AG08396 (cell line): ENCODE measurements around the gene MTARC1.

Experiments used
- DNase-seq: peaks from one replicate; pipeline ENCODE4 v3.0.0; 2012; ENCODE audit warnings: low spot score, mixed read lengths

MTARC1 gene

DNA sequence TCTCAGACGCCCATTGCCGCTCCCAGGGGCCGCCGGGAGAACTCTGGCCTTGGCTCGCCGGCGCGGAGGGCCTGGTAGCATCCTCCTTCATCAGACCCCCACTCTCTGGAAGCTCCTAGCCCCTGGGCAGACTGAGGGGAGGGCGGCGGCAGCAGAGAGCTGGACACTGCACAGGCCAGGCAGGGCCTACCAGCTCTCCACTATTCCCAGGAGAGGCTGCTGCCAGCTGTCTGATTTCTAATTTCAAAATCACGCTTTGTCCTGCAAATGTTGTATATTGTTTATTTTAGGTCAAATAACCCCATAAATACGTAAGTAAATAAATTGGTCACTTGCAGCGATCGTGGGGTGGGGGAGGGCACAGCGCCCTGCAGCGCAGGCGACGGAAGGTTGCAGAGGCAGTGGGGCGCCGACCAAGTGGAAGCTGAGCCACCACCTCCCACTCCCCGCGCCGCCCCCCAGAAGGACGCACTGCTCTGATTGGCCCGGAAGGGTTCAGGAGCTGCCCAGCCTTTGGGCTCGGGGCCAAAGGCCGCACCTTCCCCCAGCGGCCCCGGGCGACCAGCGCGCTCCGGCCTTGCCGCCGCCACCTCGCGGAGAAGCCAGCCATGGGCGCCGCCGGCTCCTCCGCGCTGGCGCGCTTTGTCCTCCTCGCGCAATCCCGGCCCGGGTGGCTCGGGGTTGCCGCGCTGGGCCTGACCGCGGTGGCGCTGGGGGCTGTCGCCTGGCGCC lies at the start of gene MTARC1:
MTARC1 (plus strand) TSS at position 577 of the 732 bp plus-strand sequence; CDS start at position 609, 32 bp downstream.
- peak; percentile 81 for DNase-seq

- no peak for DNase-seq
Measured at GRCh38 chr1:220741349-220741748, 45.4 kb upstream of the MTARC1 start.

- DNase-seq = no peak
Measured at GRCh38 chr1:220741825-220742224, 44.9 kb upstream of the MTARC1 start.

GRCh38 chr1:220742520-220742919 lies 44.2 kb upstream of the MTARC1 start:
- no peak for DNase-seq

- no peak for DNase-seq
Measured at GRCh38 chr1:220746851-220747250, 39.9 kb upstream of the MTARC1 start.

GRCh38 chr1:220747437-220748088 lies 39.1 kb upstream of the MTARC1 start:
- no peak for DNase-seq

- DNase-seq = peak; percentile 85
Measured at GRCh38 chr1:220748089-220748934, 38.4 kb upstream of the MTARC1 start, which contains the start of gene MTARC2. Gene MTARC2 (plus strand): TSS chr1:220748322. CDS start chr1:220748532, 210 bp downstream.

DNA sequence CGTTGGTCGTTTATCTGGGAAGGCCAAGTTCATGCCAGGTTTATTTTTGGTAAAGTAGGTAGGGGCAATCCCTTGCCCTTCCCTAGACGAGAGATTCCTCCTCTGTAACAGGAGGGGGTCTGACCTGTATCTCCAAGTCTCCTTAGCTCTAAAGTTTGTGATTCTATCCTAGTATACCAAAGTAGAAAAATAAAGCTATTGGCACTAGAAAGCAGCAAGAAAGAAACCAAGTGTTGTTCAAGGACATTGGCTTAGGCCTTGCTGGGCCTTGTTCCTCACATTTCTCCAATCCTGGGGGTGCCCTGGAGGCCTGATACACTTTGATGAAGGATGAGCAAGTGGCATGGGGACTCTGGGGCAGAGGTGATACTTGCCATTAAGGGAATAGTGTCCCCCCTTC lies 37.8 kb upstream of the MTARC1 start:
- DNase-seq = no peak

DNA sequence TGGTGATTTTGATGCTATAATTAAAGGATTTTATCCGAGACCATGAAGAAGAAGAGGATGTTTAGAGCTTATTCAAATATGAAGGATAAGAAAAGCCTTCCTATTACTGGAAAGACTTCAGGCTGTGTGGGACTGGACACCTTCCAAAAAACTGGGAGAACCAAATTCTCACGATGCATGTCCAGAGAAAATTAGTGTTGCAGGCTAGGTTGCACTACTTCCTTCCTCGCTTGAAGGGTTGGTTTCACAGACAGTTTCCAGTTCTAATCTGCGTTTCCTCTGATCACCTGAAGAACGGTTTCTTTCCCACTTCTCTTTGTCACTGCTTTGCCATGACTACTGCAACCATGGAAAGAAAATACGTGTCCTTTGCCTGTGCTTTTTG lies 36.6 kb upstream of the MTARC1 start:
- no peak for DNase-seq

- no peak for DNase-seq
Measured at GRCh38 chr1:220751111-220751510, 35.6 kb upstream of the MTARC1 start.

DNA sequence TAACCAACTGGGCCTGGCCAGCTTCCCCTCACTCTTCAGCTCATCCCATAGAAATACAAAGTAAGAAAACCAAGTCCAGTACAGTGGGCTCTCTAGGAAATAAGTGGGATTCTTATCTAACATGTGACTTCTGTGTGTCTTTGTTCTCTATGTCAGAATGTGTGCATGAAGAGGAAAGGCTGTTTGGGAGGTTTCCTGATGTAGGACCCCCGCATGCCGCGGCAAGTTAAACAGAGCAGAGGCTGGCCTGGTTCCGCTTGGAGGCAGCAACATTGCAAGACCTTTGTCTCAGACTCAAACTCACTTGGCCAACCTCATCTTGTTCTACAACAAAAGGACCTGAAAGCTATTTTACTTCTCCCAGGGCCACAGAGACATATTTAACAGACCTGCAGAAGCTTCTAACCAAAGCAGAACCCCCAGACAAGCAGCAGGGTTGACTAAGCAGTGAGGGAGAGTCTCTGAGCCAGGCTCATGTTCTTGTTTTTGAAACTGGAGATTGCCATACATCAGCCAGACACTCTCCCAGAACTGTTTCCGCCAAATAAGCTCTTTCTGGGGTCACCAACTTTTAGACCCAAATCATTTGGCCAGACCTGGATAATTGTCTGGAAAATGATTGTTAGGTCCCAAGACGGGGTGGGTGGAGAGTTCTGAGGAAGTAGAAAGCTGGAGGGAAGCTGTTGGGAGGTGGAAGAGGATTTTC lies 32.3 kb upstream of the MTARC1 start:
- DNase-seq = no peak

DNA sequence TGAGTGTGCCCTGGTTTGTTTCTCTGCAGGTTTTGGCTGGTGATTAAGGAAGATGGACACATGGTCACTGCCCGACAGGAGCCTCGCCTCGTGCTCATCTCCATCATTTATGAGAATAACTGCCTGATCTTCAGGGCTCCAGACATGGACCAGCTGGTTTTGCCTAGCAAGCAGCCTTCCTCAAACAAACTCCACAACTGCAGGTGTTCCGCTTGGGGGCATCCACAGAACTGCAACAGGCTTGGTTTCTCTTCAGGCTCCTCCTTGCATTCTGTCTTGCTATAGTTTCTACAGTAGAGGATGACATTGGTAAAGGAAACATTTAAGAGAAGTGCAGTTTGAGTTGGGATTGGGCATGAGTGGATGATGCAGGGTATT lies 31.8 kb upstream of the MTARC1 start:
- no peak for DNase-seq

DNA sequence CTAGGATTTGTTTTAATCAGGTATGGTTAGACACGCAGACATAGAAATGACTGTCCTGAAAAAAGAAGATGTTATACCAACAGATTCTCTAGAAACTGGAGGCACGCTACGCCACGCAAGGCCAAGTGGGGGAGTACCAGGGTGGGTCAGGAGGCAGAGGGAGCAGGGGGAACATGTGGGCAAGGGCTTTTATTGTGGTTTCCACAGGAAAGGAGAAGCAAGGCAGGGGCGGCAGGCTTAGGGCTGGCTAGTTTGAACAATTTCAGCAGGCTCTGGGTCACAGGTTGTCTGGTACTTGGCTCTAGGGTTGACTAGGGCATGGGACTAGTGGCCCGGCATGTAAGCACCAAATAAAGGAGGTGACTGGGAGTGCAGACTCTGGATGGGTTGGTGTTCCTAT lies 31.4 kb upstream of the MTARC1 start:
- DNase-seq = no peak

DNA sequence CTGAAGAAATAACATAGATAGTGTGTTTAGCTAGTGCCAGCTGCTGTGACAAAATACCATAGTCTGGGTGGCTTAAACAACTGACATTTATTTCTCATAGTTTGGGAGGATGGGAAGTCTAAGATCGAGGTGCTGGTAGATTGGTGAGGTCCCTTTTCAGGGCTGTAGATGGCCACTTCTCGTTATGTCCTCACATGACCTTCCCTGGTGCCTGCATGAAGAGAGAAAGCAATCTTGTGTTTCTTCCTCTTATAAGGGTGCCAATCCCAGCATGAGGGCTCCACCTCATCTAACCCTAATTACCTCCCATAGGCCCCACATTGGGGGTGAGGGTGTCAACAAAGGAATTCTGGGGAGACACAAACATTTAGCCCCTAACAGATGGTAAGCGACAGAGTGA lies 29.3 kb upstream of the MTARC1 start:
- no peak for DNase-seq

DNA sequence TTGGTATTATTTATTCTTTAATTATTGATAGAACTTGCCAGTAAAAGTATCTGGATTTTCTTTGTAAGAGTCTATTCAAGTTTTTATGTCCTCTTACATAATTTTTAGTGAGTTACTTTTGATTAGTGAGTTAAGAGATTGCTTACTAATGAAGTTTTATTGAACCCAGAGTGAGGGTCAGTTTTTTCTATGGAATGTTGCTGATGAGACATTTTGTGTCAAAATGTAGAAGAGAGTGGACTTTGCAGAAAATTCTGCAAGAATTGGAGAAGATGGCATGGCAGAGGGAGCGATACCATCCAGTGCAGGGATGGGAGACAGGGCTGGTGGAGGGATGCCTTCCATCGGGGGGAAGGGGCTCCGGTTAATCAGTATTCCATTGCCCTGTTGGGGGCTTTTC lies 27.6 kb upstream of the MTARC1 start:
- no peak for DNase-seq

DNA sequence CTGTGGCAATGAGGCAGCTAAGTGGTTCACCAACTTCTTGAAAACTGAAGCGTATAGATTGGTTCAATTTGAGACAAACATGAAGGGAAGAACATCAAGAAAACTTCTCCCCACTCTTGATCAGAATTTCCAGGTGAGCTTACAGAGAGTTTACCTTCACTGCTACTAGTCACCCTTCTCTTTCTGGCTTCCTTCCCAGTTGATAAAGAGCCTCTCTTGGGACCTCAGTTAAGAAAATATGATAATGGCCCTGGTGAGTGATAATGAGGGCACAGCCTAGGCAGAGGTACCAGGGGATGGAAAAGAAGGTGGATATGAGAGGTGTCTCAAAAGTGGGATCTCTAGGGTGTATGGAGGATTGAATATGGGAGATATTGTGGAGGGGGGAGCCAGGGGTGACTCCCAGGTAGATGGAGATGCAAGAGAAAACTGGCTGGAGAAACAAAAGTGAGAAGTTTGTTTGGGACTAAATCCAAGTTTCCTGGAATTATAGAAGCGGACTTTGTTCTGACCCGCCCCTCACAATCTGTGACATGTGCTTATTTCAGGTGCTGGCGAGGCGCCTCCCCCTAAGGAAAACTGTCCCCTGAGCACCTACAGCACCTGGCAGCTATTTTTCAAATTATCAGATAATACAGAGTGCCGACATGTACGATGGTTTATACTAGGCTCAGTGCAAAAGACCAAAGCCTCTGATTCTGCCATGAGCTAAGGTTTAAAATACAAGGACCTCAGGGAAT lies 24.9 kb upstream of the MTARC1 start:
- no peak for DNase-seq

DNA sequence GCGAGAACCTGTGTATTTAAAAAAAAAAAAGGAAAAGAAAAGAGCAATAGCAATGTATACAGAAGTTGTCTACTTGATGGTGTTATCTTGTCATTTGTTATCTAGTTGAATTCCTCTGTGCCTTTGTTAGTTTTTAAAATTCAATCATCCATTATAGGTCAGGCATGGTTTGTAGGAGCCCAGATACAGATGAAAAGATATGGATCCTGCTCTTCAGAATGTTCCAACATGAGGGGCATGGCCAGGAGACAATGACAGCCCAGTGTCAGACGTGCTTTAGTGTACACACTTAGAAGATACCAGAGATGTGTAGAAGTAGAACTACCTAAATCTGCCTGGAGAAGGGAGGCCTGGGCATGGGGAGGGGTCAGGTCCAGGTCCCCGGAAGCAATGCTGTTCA lies 22.0 kb upstream of the MTARC1 start:
- no peak for DNase-seq

DNA sequence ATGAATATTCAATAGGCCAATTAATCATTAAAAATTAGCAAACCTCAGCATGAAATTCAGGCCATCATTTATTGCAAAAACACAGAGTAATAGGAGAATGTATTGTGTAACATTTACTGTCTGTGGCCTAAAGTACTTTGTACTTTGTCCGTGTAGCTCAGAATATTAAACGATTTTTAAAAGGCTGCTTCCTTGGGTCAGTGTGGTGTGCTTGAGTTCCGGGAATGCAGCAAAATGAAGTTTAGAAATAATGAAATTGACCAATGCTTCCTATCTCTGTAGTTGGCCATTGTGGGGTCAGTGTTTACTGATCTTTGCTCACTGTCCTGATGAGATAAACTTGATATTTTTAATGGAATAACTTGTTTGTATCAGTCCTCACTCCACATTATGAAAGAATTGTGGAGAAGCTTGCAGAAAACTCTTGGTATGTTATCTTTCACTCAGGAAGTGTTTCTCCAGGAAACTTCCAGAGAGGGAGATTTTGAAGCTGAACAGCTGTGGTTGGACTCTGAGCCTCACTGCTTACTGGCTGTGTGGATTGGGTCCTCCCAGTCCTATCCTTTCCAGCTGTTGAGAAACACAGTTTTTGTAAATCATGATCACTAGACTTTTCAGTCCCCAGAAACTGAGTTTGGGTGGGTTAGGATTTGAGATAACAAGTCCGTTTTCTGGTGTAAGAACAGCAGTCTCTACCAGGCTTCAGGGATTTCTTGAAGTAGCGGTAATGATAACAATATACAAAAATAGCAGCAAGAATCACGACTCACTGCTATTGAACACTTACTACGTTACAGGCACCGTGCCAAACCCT lies 19.2 kb upstream of the MTARC1 start:
- DNase-seq = peak; percentile 43

- DNase-seq = no peak
Measured at GRCh38 chr1:220768126-220768601, 18.5 kb upstream of the MTARC1 start.

- no peak for DNase-seq
Measured at GRCh38 chr1:220769205-220769604, 17.5 kb upstream of the MTARC1 start.
